HG02763 (cell line): ENCODE results near the gene C3orf22.

ENCODE experiments used
- ATAC-seq: cut with Tn5 transposase; IDR thresholded peaks from one replicate; pipeline ENCODE4 v1.9.1; 2021; ENCODE audit warnings: mild to moderate bottlenecking, moderate library complexity; ENCODE audit not compliant: unreplicated experiment

The C3orf22 gene

DNA sequence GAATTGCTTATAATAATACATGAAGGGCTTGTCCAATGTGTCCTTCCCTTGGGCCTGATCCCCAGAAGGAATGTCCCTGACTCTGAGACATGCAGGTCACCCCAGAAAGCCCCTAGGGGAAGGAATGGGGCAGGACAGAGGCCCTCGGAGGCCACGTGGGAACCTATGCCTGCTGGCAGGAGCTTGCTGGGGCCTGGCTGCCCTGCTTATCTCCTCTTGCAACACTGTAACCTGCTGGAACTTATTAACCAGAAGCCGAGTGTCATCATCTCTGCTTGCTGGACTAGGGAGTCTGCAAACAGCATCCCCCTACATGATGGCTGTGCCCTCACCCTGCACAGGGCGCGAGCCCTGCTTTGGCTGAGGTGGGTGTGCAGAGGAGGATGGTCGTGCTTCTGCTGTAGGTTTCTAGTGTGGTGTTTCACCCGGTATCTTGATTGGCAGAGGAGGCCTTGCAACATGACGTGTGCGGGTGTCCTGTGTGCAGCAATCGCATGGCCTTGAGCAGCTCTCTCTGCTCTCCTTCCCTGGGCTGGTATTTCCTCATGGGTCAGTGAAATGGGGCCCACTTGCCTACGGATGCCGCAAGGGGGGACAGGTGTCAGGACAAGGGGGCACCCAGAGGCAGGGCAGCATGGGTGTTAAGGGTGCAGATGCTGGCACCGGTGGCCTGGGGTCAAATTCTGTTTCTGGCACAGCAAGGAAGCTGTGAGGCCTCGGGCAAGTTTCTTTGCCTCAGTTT lies 29.8 kb downstream of the C3orf22 start:
- no peak for ATAC-seq

DNA sequence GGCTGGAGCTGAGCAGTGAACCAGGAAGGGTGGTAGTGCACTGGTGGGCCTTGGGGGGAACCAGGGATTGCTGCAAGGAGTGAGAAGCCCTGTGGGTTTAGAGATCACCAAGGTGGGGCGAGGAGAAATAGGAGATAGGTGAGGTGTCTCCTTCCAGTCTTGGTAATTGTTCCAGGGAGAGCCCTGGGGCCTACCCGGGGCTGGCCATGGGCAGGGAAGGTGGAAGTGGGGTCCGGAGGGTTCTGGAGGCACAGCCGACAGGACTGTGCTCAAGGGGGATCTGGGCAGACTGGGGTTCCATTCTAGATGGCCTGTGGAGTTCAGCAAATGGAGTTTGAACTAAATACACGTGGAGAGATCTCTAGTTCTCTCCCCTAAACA lies 30.3 kb downstream of the C3orf22 start:
- no peak for ATAC-seq

DNA sequence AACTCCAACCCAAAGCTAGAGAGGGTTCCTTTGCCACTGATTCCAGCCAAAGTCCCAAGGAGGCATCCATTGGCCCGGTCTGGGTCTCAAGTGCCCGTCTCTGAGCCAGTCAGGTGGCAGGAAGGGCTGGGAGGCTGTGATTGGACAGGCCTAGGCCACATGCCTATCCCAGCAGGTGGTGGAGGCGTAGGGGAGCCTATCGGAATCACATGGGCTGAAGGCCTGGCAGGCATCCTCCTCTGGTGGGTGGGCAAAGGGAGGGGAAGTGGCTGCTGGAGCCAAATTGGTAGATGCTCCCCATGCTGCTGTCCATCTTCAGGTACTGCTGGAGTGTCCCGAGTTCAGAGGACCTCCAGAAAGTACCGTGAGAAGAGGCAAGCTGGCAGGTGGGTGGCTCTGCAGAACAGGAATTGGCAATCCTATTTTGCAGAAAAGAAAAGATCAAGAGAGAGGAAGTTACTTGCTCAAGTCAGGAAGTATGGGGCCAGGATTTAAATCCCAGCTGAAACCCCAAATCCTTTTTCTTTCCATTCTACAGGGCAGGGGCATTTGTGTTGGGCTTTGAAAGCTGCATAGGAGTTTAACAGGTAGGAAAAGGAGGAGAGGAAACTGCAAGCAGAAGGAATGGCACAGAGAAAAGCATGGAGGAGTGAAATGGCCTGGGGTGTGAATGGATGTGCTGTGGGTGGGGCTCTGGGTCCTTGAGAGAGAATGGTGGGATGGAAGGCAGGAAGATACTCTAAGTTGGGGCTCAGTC lies 31.1 kb downstream of the C3orf22 start:
- no peak for ATAC-seq

DNA sequence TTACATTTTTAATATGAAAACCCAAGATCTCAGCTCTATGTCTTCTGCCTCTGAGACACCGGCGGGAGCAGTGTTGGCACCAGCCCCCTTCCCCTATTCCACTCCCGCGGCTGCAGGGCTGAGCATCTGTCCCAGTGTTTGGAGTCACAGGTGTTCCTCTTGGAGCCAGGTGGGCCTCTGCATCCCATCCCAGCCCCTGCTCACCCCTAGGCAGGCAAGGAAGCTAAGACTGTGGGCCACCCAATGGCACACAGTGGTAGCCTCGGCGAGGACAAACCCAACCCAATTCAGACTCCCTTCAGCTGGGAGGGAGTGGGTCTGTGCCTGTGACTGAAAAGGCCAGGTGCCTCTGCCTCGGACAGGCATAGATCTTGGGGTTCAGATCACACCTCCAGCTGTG lies 31.7 kb downstream of the C3orf22 start:
- no peak for ATAC-seq

DNA sequence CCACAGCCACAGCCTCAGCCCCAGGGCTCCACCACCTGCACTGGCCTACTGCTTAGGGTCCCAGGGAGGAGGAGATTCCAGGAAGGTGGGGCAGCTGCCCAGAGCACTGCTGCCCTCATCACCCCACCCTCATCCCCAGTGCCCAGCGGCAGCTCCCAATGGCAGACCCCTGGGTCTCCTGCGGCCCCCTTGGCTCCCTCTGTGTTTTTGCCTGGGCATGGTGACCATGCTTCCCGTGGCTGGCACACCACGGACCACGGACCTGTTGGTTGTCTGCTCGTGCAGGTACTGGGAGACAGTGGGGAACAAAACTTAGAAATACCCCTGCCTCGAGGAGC lies 32.1 kb downstream of the C3orf22 start:
- ATAC-seq = no peak

DNA sequence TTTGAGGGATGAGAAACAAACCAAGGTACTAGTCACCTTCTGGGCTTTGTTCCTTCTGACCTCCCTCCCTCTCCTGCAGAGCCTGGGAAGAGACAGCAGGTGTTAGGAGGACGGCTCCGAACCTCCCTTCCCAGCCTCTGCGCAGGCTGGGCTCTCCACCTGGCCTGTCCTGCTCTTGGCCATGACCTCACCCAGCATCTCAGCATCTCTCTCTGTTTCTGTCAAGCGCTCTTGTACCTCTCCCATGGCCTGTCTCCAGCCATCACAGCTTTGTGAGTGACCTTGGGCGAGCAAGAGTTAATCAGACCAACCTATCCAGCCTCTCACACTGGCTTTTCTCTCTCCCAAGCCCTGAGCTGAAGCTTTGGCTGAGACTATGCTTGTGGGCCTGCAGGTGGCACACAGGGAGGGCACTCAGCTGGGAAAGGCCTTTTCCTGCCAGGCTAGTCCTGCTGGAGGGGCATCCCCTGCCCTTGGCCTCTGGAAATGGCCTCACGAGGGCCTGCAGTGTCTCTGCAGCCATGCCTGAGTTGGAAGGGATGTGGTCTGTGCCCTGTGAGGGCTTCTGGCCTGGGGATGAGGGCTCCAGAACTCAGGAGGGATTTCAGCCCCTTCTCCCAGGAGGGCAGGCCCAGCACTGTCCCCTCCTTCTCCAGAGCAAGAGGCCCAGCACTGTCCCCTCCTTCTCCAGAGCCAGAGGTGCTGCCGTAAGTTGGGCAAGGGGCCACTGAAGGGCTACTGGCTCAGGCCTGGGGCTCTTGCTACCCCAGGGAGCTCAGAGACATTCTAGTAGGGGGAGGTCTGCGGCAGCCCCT lies 32.7 kb downstream of the C3orf22 start:
- ATAC-seq = no peak

DNA sequence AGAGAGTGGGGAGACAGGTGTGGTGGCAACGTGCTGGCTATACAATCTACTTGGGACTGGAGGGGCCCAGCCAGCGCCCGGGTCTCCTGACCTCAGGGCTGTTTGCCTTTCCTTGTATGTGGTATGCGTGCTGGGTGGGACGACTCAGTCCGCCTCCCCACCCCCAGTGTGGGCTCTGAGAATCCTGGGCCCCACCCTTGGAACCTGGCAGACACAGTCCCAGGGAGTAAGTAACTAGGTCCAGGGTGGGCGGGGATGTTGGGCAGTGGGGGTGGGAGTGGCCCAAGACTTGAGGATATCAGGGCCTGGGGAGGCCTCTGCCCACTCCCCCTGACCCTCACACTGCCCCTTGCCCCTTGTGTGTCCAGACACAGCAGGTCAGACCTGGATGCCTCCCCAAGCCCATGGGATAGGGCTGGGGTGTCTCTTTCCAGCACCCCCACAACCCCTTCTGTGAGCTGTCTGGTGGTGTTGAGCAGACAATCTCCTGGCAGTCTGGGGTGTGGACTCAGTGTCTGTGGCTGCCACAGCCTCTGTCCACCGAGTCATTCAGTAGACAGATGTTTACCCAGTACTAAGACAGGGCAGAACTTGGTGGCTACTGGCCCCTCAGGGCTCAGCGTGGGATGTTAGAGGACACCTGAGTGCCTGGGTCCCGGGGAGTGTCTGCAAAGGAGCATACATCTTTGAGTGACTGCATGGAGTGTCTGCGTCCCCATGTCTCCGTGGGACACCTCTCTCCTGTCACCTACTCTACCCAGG lies 33.5 kb downstream of the C3orf22 start:
- no peak for ATAC-seq

DNA sequence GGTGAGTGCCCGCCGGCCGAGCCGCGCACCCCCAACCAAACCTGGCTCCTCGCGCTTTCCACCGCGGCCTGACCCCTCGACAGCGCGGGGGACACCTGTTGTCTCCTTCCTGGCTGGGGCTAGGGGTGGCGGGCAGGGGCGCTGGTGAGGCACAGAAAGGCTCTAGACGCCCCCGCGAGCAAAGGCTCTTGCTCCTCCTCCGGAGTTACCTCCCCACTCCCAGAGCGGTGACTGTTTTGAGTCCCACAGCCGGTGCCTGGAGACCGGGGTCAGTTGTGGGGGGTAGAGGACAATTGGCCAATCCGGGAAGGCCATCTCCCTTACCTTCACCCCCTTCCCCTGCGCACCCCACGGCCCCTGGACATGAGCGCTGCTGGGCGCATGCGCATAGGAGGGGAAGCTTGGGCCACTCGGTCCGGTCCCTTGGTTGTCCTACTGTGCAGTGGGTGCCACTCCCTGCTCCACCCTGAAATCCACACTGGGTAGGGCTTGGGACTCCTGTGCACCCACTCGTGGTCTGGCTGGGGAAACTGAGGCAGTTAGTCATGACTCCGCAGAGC lies 34.2 kb downstream of the C3orf22 start:
- no peak for ATAC-seq

DNA sequence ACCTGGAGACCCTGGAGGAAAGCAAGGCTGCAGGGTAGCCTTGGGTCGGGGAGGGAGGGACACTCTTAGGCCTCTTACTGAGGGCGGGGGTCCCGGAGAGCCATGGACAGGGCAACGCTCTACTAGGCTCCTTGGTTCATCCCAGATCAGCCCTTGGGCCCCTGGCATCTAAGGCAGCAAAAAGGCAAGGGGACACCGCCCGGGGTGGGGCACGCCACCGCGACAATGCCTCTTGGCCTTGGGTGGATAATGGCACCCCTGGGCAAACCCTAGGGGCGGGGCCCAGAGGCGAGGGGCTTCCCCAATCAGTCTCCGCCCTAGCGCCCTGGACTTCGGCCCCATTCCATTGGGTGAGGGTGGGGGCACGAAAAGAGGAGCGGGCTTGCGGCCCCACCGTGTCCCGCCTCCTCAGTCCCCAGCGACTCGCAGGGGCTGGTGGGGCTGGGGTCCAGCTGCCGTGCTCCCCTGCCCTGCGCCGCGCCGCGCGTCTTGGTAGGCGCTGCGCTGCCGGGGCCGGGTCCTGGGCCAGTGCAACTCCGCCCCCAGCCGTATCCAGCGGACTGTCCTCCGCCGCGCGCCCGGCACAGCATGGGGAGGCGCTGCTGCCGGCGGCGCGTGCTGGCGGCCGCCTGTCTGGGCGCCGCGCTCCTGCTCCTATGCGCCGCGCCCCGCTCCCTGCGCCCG lies 34.8 kb downstream of the C3orf22 start, which contains the start of gene CHST13:
CHST13 (plus strand) TSS at position 411 of the 684 bp plus-strand sequence; CDS start at position 589, 178 bp downstream.
- ATAC-seq = no peak

DNA sequence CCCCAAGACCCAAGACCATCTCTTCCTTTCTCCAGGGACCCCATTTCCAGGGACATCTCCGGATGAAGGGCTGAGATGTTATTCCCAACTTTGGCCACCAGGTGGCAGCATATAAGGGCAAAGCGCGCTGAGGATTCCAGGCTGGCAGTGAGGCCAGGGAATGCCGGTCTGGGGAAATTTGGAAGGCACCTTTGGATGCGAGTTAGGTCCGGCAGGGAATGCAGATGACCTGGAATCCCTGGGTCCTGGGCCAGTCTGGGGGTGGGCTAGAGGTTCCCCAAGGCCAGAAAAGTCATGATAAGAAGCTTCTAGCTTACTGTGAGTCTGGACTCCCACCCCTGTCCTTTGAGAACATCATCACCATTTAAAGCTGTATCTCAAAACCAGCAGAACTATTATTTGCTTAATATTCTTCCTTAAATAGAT lies 36.4 kb downstream of the C3orf22 start:
- ATAC-seq = no peak

DNA sequence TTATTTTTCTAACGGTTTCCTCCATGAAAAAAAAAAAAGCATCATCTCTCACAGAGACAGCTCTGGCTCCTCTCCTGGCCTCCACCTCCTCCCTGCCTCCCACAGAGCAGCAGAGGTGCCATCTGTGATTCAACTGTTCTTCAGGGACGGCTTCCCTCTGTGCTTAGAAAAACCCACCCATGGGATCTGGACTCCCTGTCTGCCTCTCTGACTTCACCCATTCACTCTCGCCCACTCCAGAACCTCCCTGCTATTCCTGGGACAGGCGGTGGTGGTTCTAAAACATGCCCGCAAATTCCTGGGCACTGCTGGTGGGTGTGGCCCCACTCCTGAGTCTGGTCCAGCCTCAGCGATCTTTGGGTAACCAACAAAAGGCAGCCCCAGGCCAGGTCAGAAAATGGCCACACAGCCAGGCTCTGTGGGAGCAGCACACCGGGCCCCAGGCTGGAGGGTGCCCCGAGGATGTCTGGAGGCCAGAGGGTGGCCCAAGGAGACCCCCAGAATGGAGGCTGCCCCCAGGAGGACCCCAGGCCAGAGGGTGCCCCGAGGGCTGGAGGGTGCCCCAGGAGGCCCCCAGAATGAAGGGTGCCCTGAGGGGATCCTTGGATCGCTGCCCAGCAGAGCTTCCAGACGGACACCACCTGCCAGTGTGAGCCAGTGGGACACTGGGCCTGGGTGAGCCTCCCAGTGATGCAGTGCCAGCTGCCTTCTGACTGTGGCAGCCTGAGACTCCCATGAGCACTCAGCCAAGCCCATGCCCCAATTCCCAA lies 37.4 kb downstream of the C3orf22 start:
- no peak for ATAC-seq

DNA sequence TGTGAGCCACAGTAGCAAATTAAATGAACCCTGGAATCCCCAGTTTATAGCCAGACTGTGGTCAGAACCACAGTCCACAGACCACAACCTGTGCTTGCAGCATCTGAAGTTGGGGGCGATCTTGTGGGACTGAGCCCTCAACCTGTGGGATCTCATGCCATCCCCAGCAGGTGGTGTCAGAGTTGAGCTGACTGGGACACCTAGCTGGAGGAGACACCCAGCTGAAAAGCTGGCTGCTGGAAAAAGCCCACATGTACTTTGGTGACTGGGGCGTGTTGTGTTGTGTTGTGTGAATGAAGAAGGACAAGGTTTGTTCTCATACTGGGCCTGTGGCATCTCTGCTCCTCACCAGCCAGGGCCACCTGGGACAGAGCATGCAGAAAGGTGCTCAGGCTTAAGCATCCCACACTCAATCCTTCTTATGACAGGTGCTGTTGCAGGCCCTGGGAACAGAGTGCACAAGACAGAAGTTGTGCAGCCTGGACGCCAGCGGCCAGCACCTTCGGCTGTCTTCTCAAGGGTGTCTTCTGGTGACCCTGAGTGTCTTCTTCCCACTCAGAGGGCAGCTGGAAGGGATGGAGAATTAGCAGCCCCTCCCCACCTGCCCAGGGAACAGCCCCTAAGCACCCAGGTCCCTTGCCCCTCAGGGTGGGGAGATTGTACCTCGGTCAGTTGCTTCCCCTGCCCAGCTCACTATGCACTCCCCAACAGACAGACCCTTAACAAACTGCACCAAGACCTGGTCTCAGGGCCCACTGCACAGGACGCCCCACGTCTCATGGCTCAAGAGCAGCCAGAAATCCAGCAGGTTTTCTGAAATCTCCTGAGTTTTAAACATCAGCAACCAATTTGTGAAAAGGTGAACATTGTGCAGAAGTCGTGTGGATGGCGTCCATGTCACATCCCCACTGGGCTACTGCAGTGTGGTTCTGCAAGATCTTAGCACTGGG lies 39.0 kb downstream of the C3orf22 start:
- no peak for ATAC-seq

DNA sequence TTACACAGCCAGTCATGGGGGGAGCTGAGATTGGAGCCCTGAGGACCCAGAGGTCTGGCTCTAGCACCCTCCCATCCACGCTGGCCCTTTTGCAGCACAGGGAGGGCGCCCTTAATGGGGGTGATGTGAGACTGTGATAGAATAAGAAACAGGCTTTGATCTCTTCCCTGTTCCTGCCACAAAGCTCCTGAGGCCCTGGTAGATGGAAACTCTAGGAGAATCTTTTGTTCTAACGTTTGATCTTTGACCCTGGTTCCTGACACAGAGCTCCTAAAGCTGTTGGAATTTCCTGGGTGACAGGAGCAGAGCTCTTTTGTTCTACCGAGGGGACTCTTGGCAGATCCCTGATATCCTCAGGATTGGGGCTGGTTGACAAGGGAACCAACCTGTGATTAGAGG lies 40.0 kb downstream of the C3orf22 start:
- no peak for ATAC-seq

DNA sequence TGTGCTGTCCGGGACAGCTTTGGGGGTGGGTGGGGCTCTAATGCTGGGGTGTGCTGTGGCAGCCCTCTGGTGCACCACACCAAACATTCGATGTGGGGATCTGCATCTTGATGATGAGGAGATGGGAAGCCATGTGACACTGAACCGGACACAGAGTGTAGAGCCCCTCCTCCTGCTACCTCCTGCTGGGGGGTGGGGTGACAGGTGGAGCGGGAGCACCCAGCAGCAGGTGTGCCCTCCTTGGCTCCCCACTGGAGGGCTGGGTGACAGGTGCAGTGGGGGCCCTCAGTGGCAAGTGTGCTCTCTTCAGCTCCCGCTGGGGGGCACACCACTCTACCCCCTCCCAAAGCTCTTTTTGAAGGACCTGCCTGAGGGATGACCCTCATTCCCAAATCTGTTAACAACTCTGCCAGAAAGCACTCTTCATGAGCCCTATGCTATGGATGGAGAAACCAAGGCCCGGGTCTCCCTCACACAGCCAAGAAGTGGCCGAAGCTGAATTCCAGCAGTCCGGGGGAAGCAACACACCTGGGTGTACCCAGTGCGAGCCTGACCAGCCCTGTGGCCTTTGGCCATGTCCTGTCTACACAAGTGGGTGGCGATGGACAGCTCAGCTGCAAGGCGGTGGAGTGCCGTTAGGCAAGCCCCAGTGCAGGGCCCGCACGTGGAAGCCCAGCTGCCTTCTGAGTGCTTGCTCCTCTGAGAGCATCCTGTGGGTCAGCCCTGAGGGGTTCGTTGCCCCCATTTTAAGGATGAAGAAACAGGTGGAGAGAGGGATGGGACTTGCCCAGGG lies 40.5 kb downstream of the C3orf22 start:
- no peak for ATAC-seq

DNA sequence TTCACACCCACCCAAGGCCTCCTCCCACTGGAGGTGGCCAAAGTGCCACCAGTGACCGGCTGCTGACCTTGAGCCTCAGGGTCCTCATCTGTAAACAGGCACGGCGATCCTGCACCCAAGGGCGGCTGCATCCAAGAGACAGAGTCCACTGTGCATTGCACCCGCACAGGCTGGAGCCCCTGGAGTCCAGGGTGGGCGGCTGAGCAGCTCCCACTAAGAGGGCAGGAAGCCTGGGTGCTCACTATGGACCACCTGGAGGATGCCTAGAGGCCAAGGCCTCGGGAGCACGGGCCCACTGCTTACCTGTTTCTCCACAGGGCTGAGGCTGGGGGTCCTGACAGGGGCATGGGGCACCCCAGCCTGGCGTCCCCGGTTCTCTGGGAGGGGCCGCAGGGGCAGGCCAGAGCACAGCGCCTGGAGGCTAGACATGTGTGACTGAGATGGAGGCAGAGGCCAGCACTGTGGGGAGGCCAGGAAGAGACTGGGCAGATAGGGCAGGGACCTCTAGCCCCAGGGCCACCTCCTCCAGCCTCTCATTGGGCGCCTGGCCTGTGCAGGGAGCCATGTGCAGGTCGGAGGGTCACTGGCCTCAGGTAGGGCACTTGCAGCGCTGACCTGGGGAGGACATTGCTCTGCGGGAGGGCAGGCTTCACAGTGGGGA lies 41.3 kb downstream of the C3orf22 start, which contains the start of gene UROC1:
UROC1 (minus strand) TSS at position 483 of the 661 bp plus-strand sequence; CDS start at position 429, 54 bp downstream.
- ATAC-seq = no peak

DNA sequence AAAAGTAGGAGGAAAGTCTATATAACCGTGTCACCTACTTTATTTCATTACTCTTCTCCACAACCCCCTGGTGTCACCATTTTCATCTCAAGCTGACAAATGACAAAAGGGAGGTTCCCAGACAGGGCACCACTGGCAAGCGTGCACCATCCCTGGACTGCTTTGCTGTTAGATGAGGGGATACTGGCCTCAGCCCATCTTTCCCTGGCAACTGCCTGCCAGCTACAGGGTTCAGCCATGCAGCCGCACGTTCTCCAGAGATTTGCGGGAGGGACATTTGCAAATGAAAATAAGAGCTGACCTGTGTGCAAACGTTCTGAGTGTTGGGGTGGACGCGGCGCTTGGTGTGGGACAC lies 41.8 kb downstream of the C3orf22 start:
- ATAC-seq = no peak
